Endothelial cell of umbilical vein (primary cell): ENCODE measurements around the gene FAM53B. TPM values are rescaled to one million over a fixed set of nuclear protein-coding genes. Genes with fewer than 3 reads are reported as not detected.

Experiments
- BruUV-seq: library from RNA; stranded (reverse); fragments of 400-500 nt; replicated peaks from 2 replicates; lab custom pipeline; 2021; lab: Mats Ljungman, UMichigan
- CTCF ChIA-PET: fragments of 300-600, 350-600 bp; sonication (Branson Sonifier 250); formaldehyde crosslinking; loops from one replicate; lab custom pipeline; 2021; ENCODE audit warnings: antibody characterized with exemption, inconsistent platforms; lab: Charles Lee
- POLR2A ChIA-PET: fragments of 300-600, 350-600 bp; sonication (Branson Sonifier 250); formaldehyde crosslinking; loops from one replicate; lab custom pipeline; 2021; ENCODE audit warnings: antibody characterized with exemption, inconsistent platforms; lab: Charles Lee
- DNase-seq: peaks from one replicate; pipeline ENCODE4 v3.0.0-alpha.2; 2011; ENCODE audit warnings: low read depth, low spot score
- FAIRE-seq: peaks from 2 replicates; lab custom pipeline; 2011; peaks lifted over from hg19 to GRCh38; lab: Jason Lieb, UNC
- H2AFZ ChIP-seq: 2 replicates; pipeline ENCODE4 v1.6.0; 2012; ENCODE audit warnings: low read depth, low read length, control low read depth, inconsistent platforms
- H3K27ac ChIP-seq: 2 replicates; pipeline ENCODE4 v1.5.1; 2011; ENCODE audit warnings: low read depth, mild to moderate bottlenecking, control low read depth, low read length, moderate library complexity; ENCODE audit not compliant: insufficient read depth
- H3K27me3 ChIP-seq, 2 experiments: 2 replicates each; pipeline versions ENCODE4 v1.6.0 to v1.6.1; 2011; ENCODE audit warnings: low read length in 2 of 2, mixed read lengths in 1 of 2; ENCODE audit not compliant: control insufficient read depth in 2 of 2, insufficient read depth in 2 of 2
- H3K36me3 ChIP-seq, 2 experiments: 2 replicates in 1 of 2; 3 replicates in 1 of 2; pipeline ENCODE4 v1.5.1; 2011; ENCODE audit warnings: low read length in 2 of 2, mild to moderate bottlenecking in 1 of 2, moderate library complexity in 1 of 2; ENCODE audit not compliant: control insufficient read depth in 2 of 2, insufficient read depth in 2 of 2; ENCODE audit errors: extremely low read depth in 1 of 2
- H3K4me1 ChIP-seq: 3 replicates; pipeline ENCODE4 v1.5.1; 2011; ENCODE audit warnings: mild to moderate bottlenecking, low read length; ENCODE audit not compliant: control insufficient read depth, insufficient read depth; ENCODE audit errors: extremely low read depth
- H3K4me2 ChIP-seq: 2 replicates; pipeline ENCODE4 v1.6.1; 2011; ENCODE audit warnings: low read length, control low read depth, mixed read lengths; ENCODE audit not compliant: insufficient read depth
- H3K4me3 ChIP-seq, 3 experiments: fragments of 200-600 bp in 1 of 3; sonication (generic), shearing (Covaris generic) in 1 of 3; replicated peaks in 1 of 3; 2 replicates each; pipeline ENCODE4 v1.5.1; 2011 to 2016; ENCODE audit warnings: control low read depth in 3 of 3, low read length in 3 of 3, mild to moderate bottlenecking in 2 of 3, inconsistent platforms in 1 of 3, low read depth in 1 of 3, moderate library complexity in 1 of 3; ENCODE audit not compliant: insufficient read depth in 1 of 3
- H3K79me2 ChIP-seq: 2 replicates; pipeline ENCODE4 v1.6.0; 2012; ENCODE audit warnings: low read length, inconsistent platforms; ENCODE audit not compliant: control insufficient read depth, insufficient read depth
- H3K9ac ChIP-seq: replicated peaks from 2 replicates; pipeline ENCODE3; 2011; ENCODE audit warnings: low read length, control low read depth; ENCODE audit not compliant: insufficient read depth; ENCODE audit errors: extremely low read depth
- H3K9me1 ChIP-seq: replicated peaks from 3 replicates; pipeline ENCODE4 v1.6.0; 2011; ENCODE audit warnings: mild to moderate bottlenecking, low read length; ENCODE audit not compliant: control insufficient read depth, insufficient read depth; ENCODE audit errors: extremely low read depth
- H3K9me3 ChIP-seq: replicated peaks from 2 replicates; pipeline ENCODE4 v1.5.1; 2012; ENCODE audit warnings: low read length, inconsistent platforms; ENCODE audit not compliant: control insufficient read depth, insufficient read depth
- H4K20me1 ChIP-seq: replicated peaks from 2 replicates; pipeline ENCODE3; 2011; ENCODE audit warnings: mild to moderate bottlenecking, low read length; ENCODE audit not compliant: control insufficient read depth, insufficient read depth; ENCODE audit errors: extremely low read depth
- CTCF ChIP-seq, 2 donors: IDR thresholded peaks; 1 replicate in 1 of 2; 2 replicates in 1 of 2; pipeline ENCODE4 v1.5.1; 2011; ENCODE audit warnings: low read length in 2 of 2, mild to moderate bottlenecking in 2 of 2, moderate library complexity in 2 of 2, control low read depth in 1 of 2, inconsistent platforms in 1 of 2, low read depth in 1 of 2; ENCODE audit not compliant: insufficient read depth in 1 of 2; ENCODE audit errors: extremely low read depth in 1 of 2
- EZH2 ChIP-seq: IDR thresholded peaks from 2 replicates; pipeline ENCODE4 v1.6.1; 2012; ENCODE audit warnings: borderline replicate concordance, low read depth, mild to moderate bottlenecking, moderate library complexity, low read length, inconsistent platforms; ENCODE audit not compliant: severe bottlenecking
- FOS ChIP-seq: IDR thresholded peaks from 2 replicates; pipeline ENCODE4 v1.6.1; 2011; ENCODE audit warnings: mild to moderate bottlenecking, low read length, moderate library complexity, borderline replicate concordance; ENCODE audit not compliant: insufficient read depth
- GATA2 ChIP-seq: IDR thresholded peaks from 2 replicates; pipeline ENCODE4 v1.7.0; 2011; ENCODE audit warnings: low read depth, mild to moderate bottlenecking, moderate library complexity, mixed read lengths, low read length; ENCODE audit not compliant: insufficient read length, insufficient read depth
- JUN ChIP-seq: IDR thresholded peaks from 2 replicates; pipeline ENCODE4 v1.6.1; 2011; ENCODE audit warnings: borderline replicate concordance, low read depth; ENCODE audit not compliant: insufficient read length, insufficient read depth
- MAX ChIP-seq: IDR thresholded peaks from 2 replicates; pipeline ENCODE4 v1.6.1; 2011; ENCODE audit not compliant: insufficient read depth, insufficient read length
- MYC ChIP-seq: IDR thresholded peaks from one replicate; pipeline ENCODE4 v1.6.1; 2011; ENCODE audit warnings: mild to moderate bottlenecking, low read depth, low read length
- POLR2A ChIP-seq: IDR thresholded peaks from 2 replicates; pipeline ENCODE4 v1.6.1; 2012; ENCODE audit warnings: low read depth, mild to moderate bottlenecking, control low read depth, low read length
- POLR2AphosphoS5 ChIP-seq: IDR thresholded peaks from 2 replicates; pipeline ENCODE4 v1.6.1; 2012; ENCODE audit warnings: low read depth, mild to moderate bottlenecking, control low read depth, low read length, moderate library complexity; ENCODE audit not compliant: insufficient read depth
- dilution Hi-C: fragments of 300-500 bp; cut with MboI; formaldehyde crosslinking; loops from one replicate; pipeline ENCODE4 v1.15.0; 2019; ENCODE audit warnings: low sequenced_read_pairs; ENCODE audit not compliant: extremely low pct_ligation_motif_present
- intact Hi-C: fragments of 100-400 bp; cut with micrococcal nuclease; formaldehyde crosslinking; loops from one replicate; pipeline ENCODE4 v1.10.0; 2022
- polyA plus RNA-seq, 4 experiments: library from polyadenylated mRNA; depleted of rRNA in 3 of 4; stranded (reverse) in 3 of 4; unstranded in 1 of 4; fragments of >200 nt; gene quantifications; 2 replicates each; pipeline versions ENCODE4 v1.2.1 to v1.2.3, GENCODE V29; 2011 to 2012; ENCODE audit warnings: missing spikeins in 1 of 4
- total RNA-seq: library from RNA; stranded (reverse); gene quantifications from 2 replicates; pipeline ENCODE4 v1.2.3, GENCODE V29; 2021

Gene FAM53B
- total and polyA plus RNA-seq, 2 donors (not counting 3 experiments of a cell fraction or from before 2014, with no cell fraction given) = 8.5 to 21.1 TPM

- Histone ChIP-seq H3K4me3 (no peak overlapping the region), H3K27me3 (no peaks in the 10 kb centered on the region), H3K27ac (no peak overlapping the region), H3K4me1 (no peaks in the 10 kb centered on the region), H3K36me3 (no peaks in the 10 kb centered on the region), H3K9me3 (no peaks in the 10 kb centered on the region), H3K9ac (no peak overlapping the region), H4K20me1 (no peaks in the 10 kb centered on the region), H2AFZ (no peak overlapping the region), H3K79me2 (no peaks in the 10 kb centered on the region), H3K9me1 (no peaks in the 10 kb centered on the region), H3K4me2 (no peak overlapping the region)
- ChIA-PET CTCF (no interaction called here), POLR2A (no interaction called here)
- dilution Hi-C loops = no loop called here
- no TSS peak for BruUV-seq
- DNase-seq (no peak), FAIRE-seq (no peak)
- TF ChIP-seq EZH2 (no peak), MYC (no peak), POLR2A (no peak), POLR2AphosphoS5 (no peak), CTCF (IDR thresholded peaks at IDR 0.05; ENCODE audit: extremely low read depth in 1 of 2, insufficient read depth in 1 of 2, low read depth in 1 of 2, low read length in 2 of 2) (no peak), JUN (no peak), FOS (no peak), MAX (no peak), GATA2 (no peak)
- intact Hi-C loops = loop anchor here (10.0 kb wide), 1 partner anchor 1595 kb away; the partner anchor contains the start of genes ACADSB and IKZF5
Measured at GRCh38 chr10:124599588-124600050, 144.6 kb downstream of the FAM53B start.
